GM19455 (cell line): Measurements from ENCODE around the gene NOM1.
"Not testable (repeated sequence)": the region's sequence is repeated elsewhere in the genome, so short reads cannot be mapped to it uniquely, and the experiment has no call there.

ENCODE experiments used
- ATAC-seq: cut with Tn5 transposase; IDR thresholded peaks from one replicate; pipeline ENCODE4 v1.9.1; 2021; ENCODE audit not compliant: unreplicated experiment

Gene NOM1

GRCh38 chr7:156936766-156937165, 12.7 kb upstream of the NOM1 start:
- not testable (repeated sequence) for ATAC-seq

GRCh38 chr7:156940421-156941122, 8.9 kb upstream of the NOM1 start:
- no peak for ATAC-seq

DNA sequence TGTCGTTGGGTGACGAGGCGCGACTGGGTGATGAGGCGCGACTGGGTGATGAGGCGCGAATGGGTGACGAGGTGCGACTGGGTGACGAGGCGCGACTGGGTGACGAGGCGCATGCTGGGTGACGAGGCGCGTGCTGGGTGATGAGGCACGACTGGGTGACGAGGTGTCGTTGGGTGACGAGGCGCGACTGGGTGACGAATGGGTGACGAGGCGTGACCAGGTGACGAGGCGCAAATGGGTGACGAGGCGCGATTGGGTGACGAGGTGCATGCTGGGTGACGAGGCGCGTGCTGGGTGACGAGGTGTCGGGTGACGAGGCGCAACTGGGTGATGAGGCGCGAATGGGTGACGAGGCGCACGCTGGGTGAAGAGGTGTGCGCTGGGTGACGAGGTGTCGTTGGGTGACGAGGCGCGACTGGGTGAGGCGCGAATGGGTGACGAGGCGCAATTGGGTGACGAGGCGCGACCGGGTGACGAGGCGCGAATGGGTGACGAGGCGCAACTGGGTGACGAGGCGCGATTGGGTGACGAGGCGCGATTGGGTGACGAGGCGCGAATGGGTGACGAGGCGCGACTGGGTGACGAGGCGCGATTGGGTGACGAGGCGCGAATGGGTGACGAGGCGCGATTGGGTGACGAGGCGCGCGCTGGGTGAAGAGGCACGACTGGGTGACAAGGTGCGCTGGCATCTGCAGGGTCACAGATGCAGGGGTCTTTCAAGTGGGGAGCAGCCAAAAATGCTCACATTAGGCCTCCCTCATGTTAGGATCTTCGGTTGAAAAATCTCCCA, 7.9 kb upstream of the NOM1 start:
- no peak for ATAC-seq

DNA sequence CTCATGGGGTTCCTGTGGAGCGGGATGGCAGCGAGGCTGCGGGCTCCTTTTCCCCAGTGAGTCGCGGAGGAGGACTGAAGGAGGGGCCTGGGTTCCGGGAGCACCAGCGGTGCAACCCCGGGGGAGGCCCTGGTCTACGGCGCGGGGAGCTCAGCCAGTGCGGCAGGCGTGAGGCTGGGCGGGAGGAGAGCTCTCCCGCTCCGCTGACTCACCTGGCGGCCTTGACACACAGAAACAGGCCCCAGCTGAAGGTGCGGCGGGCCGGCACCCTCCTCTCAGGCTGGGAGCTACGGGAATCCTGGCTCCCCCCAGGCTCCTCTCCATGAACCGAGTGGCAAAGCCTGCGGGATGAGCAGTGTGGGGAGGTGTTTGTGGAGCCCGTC, 6.8 kb upstream of the NOM1 start:
- no peak for ATAC-seq

DNA sequence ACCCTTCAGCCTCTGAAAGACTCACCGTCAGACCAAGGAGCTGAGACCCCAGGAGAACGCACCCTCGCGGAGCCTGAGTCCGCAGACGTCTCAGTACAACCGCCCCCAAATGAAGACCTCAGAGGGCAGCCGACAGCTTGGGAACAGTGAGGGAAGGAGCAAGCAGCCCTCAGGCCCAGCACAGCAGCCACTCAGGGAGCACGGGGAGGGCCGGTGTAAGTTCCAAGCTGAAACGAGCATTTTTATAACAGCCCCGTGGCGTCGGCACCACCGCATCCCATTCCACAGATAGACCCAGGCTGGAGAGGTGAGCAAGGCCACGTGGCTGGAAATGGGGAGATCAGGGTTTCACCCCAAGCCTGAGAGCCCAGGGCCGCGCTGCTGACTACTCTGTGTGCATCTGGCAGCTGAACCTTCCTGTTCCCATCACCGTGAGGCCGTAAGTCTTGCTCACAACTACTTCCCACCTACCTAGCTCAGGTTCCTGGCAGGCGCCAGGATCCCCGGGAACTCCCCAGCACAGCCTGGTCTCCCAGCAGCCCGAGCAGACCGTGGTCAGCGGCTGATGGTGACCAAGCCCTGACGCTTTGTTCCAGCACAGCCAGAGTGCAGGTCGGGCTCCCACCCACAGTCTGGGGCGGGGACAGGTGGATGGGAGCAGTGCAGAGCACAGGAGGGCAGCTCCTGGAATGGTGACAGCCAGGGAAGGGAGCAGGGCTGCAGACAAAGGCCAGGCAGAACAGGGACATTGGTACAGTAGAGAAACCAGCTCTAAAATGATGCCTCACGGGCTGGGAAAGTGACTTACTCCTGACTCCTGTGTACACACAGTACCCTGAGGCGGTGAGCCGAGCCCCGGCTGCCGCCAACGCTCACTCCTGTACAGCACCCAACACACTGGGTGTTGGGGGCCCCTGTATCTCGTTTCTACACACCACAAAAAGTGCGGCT, 6.1 kb upstream of the NOM1 start:
- ATAC-seq, result no peak

DNA sequence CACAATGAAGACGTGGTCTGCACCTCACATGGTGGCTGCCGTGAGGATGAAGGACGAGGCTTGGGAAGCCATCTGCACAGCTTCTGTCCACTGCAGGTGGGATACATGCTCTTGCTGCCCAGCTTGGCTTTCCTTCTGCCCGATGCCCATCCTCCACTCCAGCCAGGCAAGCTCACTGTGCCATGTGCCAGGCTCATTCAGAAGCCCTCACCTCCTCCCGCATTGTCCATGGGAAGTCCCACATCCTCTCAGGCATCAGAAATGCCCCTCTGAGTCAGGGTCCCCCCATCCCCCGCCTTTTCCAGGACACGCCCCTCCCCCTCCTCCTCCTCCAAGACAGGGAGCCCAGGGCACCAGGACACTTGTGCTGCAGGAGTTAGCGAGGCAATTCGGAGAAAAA, 4.6 kb upstream of the NOM1 start:
- no peak for ATAC-seq

- no peak for ATAC-seq
Measured at GRCh38 chr7:156947120-156947843, 2.2 kb upstream of the NOM1 start.

- no peak for ATAC-seq
Measured at GRCh38 chr7:156948361-156948760, 1.2 kb upstream of the NOM1 start.

GRCh38 chr7:156950381-156950858, 908 bp downstream of the NOM1 start:
- ATAC-seq, result no peak

GRCh38 chr7:156953215-156953614, 3.7 kb downstream of the NOM1 start:
- not testable (repeated sequence) for ATAC-seq

DNA sequence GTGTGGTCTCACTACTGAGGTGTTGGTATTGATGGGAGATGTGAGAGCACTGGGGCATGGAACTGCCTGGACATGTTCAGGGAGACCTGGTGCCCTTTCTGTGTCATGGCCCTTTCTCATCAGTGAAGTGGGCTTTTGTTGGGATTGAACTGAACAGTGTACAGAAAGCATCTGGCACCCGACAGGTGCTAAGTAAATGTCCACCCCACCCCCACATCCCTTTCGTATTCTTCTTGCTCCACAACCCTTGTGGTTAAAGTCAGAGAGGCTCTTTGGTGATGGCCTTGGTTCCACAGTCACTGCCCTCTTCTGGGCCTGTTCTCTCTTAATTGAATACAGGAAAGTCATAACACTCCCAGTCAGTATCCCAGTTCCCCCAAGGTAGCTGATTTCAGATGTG, 5.4 kb downstream of the NOM1 start:
- no peak for ATAC-seq

GRCh38 chr7:156956727-156957126, 7.2 kb downstream of the NOM1 start:
- no peak for ATAC-seq

DNA sequence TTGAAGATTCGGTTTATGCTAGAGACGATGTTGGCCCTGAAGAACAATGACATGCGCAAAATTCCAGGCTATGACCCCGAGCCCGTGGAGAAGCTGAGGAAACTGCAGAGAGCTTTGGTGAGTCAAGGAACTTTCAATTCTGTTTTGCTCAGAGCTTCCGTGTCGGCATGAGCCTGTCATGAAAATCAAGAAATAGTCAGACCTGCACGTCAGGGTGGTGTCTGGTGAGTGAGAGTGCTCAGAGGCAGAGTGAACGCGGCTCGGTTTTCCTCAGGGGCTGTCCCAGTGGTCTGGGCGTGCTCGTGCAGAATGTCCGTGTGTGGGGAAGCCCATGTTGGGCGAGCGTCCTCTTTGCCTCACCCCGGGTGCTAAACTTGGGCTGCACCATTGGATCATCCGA, 12.6 kb downstream of the NOM1 start:
- ATAC-seq, result no peak

DNA sequence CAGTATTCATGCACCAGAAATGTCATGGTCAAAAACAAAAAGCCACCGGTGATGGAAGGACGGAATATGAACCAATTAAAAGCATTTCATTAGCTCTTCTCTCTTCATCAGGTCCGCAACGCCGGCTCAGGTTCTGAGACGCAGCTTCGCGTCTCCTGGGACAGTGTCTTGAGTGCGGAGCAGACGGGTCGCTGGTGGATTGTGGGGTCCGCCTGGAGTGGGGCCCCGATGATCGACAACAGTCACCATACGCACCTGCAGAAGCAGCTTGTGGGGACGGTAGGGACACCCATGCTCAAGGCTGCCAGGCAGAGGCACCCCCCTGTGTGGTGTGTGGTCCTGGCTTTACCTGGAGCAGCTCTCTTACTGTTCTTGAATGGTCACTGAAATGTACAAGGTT, 13.4 kb downstream of the NOM1 start:
- no peak for ATAC-seq

DNA sequence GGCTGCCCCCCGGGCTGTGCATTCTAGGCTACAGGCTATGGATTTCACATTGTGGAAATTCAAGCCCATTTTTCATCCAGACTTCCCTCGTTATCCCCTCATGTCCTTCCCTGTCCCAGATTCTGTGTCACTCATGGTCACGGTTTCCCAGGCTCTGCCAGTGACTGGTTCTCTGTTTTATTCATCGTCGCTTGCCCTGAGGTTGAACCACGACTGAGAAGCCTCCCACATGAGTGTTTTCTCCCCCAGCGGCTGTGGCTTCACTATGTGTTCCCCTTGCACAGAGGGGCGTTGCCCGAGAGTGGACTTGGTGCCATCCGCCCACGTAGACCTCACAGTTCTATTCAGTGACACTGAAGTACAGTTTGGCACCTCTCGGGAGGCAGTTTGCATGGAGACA, 14.0 kb downstream of the NOM1 start:
- ATAC-seq, result no peak

- ATAC-seq, result no peak
Measured at GRCh38 chr7:156964971-156965370, 15.5 kb downstream of the NOM1 start.

- no peak for ATAC-seq
Measured at GRCh38 chr7:156966387-156966786, 16.9 kb downstream of the NOM1 start.

GRCh38 chr7:156968183-156968582, 18.7 kb downstream of the NOM1 start:
- ATAC-seq, result no peak

GRCh38 chr7:156969972-156970420, 20.5 kb downstream of the NOM1 start:
- no peak for ATAC-seq

DNA sequence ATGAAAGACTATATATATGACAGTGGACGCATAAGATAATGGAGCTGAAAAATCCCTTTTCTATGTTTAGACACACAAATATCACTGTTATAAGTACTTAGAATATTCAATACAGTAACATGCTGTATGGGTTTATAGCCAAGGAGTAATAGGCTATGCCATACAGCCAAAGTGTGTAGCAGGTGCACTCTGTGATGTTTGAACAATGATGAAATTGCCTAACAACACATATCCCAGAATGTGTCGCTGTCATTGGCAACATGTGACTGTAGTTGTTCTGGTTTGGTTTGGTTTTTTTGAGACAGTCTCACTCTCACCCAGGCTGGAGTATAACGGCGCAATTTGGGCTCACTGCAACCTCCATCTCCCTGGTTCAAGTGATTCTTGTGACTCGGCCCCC, 26.1 kb downstream of the NOM1 start:
- no peak for ATAC-seq
